ENCODE results near the gene FBXL7. TPM values are rescaled to one million over a fixed set of nuclear protein-coding genes. Genes with fewer than 3 reads are reported as not detected.

The FBXL7 gene
- total RNA-seq, 1 donor from 2014 or later: not detected

DNA sequence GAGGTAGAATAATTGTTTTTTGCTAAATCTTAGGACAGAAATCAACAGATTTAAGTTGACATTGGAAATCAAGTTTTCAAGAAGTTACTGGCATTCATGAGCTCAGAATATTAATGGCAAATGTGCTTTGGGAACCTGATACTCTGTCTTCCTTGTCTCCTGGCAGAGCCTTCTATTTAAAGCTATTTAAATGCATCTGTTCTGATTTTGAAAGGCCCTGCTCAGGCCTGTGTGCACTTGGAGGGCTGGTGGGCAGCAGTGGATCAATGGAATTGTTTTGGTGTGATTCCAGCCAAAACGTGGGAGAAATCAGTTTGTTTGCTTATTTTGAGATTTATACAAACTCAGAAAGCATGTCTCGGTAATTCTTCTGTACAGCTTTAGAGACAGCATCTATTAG, 38.5 kb downstream of the FBXL7 start:
- intact Hi-C loops (cut with micrococcal nuclease): no loop called here

DNA sequence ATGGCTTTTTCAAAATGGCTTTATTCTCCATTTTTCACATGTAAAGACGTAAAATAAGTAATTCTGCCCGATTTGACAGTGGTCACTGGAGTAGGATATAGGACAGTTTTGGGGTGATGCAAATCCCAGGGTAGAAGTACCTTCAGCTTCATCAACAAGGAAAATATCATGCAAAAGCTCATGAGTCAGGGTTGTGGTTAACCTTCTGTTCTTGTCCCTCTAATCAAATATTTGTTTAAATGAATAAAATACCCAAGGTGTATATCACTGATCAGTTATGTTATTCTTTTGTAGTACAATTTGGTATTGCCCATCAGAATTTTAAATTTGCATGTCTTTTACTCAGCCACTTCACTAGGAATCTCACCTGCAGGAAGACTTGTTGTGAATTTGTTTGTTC, 40.0 kb downstream of the FBXL7 start:
- intact Hi-C loops (cut with micrococcal nuclease): no loop called here

DNA sequence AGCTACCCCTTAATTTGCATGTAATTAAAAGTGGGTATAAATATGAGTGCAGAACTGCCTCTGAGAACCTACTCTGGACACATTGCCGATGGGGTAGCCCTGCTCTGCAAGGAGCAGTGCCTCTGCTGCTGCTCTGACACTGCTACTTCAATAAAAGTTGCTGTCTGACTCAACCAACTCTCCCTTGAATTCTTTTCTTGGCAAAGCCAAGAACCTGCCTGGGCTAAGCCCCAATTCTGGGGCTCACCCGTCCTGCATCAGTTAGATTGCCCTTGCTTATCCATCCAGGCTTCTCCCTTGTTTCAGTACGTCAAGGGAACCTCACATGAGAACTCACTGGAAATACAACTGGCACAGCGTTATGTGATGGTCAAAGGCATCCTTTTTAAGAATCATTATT, 44.1 kb downstream of the FBXL7 start:
- intact Hi-C loops (cut with micrococcal nuclease): no loop called here

DNA sequence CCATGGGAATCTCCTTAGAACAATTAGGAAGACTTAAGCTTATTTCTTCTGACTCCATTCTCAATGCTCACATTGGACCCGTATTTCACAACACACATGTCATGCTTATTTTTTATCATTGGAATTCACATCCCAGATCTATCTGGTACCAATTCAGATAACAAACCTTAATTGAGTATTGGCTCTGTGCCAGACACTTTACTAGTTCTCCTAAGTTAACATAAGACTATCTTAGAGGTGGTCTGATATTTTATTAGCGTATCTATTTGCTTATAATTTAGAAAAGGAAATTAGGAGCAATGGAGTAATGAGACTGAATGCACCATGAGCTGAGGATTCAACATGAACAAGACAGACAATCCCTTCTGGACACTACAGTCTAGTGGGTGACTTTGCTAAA, 45.1 kb downstream of the FBXL7 start:
- intact Hi-C loops (cut with micrococcal nuclease): no loop called here

DNA sequence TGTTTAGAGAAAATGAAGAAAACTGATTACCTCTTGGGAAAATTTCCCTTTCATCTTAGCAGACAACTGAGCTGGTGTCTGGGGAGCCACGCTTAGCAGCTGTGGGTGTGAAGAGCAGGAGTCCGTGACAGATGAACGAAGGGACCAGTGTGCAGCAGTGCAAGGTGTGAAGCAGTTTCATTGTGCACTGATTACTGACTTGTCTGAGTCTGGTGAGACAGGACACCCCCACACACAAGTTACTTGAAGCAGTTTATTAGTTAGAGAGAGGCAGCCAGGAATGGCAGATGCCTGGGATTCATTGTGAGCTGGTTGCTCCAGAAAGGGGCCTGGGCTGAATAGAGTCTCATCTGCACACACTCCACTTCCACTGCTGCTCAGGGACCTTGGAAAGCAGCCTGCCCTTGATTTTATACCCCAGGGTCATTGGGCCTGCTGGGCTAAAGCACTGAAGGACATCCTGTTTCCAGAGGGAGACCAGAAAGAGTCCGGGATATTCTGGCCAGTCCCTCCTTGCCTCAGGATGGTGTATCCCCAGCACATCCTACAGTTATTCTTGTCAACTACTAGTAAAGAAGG, 47.4 kb downstream of the FBXL7 start:
- intact Hi-C loops (cut with micrococcal nuclease): no loop called here

DNA sequence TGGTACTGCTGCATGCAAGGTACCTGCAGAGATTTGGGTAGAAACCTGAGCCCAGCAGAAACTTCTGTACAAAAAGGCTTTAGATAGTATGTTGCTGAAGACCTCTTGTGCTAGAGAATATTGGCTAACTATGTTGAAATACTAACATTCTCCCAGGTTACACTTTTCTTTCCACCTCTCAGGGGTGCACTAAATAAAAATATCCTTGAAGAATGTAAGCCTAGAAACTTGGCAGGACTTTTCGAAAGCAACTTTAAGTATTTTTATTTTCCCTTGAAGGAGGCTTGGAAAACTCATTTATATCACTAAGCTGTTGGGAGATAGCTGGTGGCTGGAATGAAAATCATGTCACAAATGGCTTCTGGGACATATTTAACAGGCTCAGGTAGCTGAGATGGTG, 50.0 kb downstream of the FBXL7 start:
- intact Hi-C loops (cut with micrococcal nuclease): no loop called here

DNA sequence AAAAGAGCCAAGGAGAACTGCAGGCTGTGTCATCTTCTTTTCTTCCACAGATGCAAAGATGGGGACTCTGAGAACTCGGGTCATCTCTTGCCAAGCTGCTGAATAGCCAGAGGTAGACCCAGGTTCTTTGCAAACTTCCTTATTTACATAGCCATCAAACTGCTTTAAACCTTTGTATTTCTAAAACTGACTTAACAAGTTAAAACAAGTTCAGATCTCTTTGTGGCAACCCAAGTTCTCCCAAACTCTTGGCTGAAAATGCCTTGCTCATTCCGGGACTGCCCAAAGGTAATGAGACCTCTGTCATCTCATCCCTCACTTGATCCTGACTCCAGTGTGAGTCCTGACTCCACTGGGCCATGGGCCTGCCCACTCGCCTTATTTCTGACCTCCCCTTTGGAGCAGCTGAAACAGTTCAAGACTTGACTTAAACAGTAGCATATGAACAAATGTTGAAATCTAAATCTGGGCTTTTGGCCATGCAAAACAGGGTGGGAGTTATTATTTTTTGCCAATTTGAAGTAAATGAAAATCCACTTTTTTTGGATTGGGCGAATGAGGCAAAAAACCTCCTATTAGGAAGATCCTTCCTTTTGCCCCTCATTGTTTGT, 50.6 kb downstream of the FBXL7 start:
- intact Hi-C loops (cut with micrococcal nuclease): no loop called here

DNA sequence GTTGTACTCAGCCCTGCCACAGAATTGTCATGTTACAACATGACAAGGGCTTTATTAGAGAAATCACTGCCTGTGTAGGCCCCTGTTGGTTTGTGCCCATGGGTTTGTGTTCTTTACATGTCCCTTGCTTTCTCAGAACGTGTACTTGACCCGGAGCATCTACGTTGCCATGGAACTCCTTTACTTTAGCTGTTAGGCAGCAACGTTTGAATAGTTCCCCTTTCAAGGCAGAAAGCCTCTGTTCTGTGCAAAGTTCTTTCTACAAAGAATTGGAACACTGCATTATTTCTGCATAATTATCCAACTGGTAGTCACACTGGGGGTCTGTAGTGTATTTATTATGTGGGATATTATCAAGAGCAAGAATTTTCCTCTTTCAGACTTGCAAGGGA, 51.1 kb downstream of the FBXL7 start:
- intact Hi-C loops (cut with micrococcal nuclease): no loop called here

DNA sequence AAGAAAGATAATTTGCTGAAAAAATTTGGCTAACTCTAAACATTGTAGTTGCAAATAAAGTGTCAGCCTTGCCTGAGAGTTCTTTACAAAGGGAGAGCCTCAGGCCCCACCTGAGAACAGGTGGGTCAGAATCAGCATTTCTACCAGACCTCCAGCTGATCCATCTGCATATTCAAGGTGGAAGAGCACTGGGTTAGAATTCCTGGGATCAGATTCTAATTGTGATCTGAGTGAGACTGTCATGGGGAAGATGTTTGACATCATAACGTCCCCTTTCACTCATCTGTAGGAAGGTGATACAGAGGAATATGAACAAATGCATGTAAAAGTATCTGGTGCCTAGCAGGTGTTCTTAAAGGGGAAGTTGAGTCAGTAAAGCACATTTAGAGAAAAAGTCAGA, 54.6 kb downstream of the FBXL7 start:
- intact Hi-C loops (cut with micrococcal nuclease): no loop called here

DNA sequence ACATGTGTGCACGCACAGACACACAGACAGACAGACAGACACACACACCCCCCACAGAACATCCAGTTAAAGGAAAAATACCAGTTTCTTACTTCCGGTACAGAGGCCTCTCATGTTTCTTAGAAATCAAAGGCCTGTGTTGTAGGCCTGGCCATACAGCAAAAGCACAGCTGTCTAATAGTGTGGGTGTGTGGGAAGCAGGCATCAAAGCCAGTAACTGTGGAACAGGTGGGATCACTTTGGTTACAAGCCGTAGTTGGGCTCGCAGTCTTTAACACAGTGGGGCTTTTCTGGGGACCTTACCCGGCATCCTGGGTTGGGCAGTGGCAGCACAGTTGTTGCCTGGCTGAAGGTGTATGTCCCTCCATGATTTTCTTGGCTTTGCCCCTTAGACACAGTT, 55.2 kb downstream of the FBXL7 start:
- intact Hi-C loops (cut with micrococcal nuclease): no loop called here

DNA sequence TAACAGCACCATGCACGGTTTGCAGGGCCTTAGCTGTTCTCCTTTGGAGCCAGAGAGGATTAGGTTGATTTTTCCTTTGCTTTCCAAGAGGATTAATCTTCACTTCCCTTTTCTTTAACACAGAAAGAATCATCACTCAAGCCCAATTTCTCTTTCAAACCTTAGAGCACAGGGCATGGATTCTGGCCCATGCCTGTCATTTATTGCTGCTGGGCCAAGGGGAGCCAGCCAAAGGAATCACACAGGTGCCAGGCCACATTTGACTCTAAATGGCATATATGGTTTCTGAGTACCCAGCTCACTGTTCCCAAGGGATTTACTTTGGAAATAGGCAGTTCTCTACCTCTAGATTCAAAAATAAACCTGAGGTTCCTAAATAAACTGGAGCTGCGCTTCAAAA, 58.3 kb downstream of the FBXL7 start:
- intact Hi-C loops (cut with micrococcal nuclease): no loop called here

DNA sequence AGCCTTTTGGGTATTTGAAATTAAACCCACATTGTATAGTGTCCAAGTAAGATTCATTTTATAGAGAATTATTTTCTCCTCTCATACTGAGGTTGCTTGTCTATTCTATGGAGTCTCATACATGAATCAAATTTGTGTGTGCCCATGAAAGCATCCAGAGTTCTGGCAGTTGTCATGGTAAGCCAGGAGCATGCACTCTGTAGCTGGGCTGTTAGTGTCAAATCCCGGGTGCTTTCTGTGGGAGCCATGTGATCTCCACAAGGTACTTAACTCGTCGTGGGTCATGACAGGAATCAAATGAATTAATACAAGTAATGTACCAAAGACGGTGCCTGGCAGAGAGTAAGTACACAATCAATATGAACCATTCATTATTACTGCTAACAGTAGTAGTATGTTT, 58.7 kb downstream of the FBXL7 start:
- intact Hi-C loops (cut with micrococcal nuclease): no loop called here

DNA sequence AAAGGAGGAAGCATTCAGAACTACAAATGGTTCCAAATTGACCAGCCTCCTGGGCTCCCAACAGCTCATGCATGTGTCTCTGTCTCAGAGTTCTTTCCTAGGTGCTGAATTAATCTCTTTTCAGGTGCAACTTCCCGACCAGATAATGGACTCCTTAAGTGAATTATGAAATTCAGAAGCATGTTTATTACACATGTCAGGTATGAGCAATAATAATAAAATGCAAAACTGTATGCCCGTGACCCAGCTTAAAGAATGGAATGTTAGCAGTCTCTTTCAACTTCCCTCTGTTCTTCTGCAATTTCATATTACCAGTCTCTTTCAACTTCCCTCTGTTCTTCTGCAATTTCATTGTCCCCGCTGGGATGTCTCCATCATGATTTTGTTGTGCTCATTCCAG, 60.4 kb downstream of the FBXL7 start:
- intact Hi-C loops (cut with micrococcal nuclease): no loop called here

DNA sequence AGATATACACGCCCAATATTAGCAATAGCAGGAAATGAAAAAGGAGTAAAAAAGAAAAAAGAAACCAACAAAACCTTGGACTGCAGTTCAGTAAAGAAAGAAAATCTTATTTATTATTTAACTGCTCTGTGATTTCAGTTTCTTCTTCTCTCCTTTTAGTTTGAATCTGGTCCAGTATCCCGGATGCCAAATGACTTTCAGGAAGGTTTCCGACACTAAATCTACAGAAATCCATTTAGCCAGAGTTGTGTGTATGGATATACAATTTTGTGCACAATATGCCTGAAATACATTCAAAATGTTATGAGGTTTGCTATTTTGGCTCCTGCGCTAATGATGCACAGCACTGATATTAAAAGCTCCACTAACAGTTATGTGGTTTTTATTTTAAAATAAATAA, 64.5 kb downstream of the FBXL7 start:
- intact Hi-C loops (cut with micrococcal nuclease): no loop called here

DNA sequence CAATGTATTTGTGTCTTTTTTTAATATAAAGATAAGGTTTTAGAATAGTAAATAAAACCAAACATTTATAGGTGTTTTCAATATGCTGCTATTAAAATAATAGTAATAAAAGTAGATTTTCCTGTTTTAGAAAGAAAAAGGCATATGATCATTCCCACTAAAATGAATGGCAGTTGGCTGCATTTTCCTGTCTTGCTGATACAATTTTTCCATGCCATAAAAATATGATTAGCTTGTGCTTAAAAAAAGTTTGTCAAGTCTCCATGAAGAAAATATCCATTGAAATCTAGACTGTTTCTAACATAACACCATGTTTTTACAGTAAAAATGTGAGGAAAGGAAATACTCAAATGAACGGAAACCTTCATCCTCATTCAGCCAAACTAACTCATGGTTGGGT, 65.0 kb downstream of the FBXL7 start:
- intact Hi-C loops (cut with micrococcal nuclease): no loop called here

DNA sequence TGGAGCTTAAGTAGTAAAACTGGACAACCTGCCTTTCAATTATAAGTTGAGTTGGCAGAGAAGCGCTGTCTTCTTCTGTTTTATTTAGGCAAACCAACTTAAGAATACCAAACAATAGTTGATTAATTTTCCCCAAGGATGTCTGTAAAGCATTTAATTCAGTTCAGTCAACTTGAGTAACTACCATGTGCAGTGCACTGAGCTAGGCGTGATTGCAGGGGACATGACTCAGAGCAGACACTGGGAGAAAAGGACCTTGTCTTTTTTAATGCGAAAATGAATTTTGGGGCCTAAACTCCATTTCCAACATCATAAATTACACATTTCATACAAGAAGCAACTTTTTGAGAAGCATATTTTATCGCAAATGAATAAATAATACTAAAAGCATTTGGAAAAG, 66.3 kb downstream of the FBXL7 start:
- intact Hi-C loops (cut with micrococcal nuclease): no loop called here

DNA sequence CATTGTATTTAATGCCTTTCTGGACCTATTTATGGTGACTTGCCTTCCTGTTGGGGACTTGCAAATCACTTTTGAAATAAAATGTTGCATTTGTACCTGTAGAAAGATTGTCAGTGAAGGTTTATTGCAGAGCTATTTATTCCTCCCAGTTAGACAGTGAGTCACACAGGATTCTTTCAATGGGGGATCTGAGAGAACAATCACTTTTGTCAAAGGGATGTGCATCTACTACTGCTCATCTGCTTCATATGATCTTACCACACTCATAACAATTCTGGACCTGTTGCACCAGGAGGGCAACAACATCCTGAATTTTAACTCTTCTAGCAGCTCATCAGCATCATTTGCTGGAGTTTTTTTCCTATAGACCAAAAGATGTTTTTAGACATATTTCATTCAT, 66.8 kb downstream of the FBXL7 start:
- intact Hi-C loops (cut with micrococcal nuclease): no loop called here

DNA sequence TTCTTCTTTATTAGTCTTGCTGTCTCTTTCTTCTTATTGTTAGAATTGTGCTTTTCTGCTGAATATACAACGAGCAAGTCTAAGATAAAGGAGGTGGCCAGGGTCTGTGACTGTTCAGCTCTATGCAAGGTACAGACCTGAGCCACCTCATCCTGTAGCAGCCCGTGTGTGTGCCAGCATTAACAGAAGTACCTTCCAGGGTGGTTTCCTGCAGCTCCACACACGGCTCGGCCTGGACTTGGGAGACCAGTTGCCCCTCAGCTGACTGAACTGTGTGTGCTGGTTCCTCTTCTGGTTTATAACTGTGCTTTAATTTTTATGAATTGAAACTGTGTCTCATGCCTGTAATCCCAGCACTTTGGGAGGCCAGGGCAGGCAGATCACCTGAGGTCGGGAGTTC, 70.5 kb downstream of the FBXL7 start:
- intact Hi-C loops (cut with micrococcal nuclease): no loop called here

DNA sequence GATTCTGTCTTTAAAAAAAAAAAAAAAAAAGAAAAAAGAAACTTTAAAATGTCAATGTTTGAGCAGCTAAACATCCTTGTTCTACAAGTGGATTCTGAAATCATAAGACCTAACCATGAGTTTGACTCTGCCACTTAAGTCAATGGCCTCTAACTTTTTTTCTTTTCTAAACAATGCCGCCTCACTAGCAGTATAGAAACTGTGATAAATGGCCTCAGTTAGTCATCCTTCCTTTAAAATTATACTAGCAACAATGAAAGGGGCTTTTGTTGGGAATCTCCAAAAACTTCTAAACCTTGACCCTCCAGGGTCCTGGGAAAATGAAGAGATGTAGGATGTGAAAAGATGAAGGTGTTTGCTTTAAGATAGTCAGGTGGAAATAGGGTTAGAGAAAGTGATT, 71.1 kb downstream of the FBXL7 start:
- intact Hi-C loops (cut with micrococcal nuclease): no loop called here

DNA sequence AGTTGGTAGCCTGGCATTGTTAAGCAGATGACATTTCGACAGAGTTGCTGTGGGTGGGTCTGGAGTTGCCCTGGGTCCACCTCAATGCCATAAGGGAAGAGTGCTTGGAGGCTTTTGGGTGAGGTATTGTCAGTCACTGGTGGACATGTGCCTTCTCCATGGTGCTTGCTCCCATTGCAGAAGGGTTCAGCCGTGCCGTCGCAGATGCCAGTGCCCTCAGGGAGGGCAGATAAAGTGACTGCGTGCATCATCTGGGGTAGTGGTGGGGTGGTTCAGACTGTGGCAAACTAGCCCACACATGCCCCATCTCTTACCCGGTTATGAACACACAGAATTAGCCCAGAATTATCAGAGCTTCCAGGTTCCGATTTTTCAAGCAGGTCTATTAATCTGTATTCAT, 71.6 kb downstream of the FBXL7 start:
- intact Hi-C loops (cut with micrococcal nuclease): no loop called here

DNA sequence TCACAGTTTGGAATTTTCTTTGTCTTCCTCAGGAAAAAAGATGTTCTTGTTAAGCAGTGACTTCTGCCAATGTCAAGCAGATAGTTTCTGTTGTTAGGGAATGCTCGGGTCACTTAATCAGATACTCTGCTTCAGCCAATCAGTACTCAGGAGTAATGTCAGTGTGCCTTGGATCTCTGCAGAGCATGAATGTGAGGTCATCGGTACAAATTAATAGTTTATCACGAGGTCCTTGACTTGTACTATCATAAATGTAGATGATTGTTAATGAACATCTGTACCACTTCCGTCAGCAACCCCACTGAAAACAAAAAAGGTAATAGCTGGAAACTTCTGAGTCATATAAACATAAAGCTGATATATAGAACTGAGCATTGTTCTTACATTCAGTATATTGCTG, 73.6 kb downstream of the FBXL7 start:
- intact Hi-C loops (cut with micrococcal nuclease): no loop called here

DNA sequence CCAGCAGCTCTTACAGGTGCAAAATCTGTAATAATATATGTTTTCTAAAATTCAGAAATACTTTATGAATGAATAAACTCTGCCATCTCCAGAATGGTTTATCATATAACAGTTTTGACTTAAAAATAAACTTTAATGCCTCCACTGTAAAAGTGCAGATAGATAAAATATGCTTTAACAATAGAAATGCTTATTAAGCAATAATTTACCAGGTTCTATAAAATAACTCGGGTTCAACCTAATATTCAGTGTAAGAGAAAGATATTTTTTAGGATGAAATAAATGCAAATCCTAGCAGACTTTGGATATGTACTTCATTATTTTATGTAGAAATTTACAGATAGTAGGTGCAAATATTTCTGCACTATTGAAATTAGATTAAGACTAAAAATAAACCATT, 74.1 kb downstream of the FBXL7 start:
- intact Hi-C loops (cut with micrococcal nuclease): no loop called here

DNA sequence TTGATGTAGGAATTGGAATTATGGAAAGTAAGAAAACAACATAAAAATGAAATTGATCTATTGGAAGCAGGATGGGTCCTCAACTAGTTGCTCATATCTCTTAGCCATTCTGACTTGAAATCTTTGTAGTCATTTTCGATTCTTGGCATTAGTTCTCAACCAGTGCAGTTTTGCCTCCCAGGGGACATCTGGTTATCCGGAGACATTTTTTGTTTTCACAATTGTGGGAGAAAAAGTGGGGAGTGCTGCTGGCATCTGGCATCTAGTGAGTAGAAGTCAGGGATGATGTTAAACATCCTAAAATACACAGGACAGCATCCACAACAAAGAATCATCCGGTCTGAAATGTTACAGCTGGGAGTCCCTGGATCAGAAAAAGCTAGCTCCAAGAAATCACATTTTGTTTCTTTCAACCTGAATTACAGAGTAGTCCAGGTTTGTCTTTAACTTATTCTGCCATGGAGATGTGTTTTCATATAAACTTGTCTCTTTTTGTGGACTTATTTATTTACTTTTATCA, 74.9 kb downstream of the FBXL7 start:
- intact Hi-C loops (cut with micrococcal nuclease): no loop called here

DNA sequence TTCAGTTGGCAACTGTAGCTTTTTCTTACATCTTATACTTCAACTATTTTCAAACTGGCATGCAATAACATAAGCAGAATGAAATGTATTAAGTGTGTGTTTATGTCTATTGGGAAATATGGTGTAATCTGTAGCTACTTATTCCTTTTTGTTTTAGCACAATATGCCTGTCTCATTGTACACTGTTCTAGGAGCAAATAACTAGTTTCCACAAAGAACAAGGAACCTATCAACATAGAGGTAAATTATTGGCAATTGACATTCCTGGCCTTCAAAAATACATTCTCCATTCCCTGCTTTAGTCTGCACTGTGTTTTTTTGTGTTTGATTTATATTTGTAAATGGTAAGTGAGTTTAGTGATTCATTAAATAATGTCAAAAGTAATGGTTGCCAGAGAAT, 75.7 kb downstream of the FBXL7 start:
- intact Hi-C loops (cut with micrococcal nuclease): no loop called here
